Measurements from ENCODE around the gene TNIK. TPM values are rescaled to one million over a fixed set of nuclear protein-coding genes. Genes with fewer than 3 reads are reported as not detected.

The TNIK gene
- total RNA-seq, 1 experiment from 2014 or later = 8.7 TPM

GRCh38 chr3:171227828-171228227 lies 232.4 kb downstream of the TNIK start:
- DNase-seq (ENCODE audit: low read depth) = no peak

- no peak for DNase-seq (ENCODE audit: low read depth)
These were observed 232.8 kb downstream of the TNIK start for GRCh38 chr3:171227359-171227758.

GRCh38 chr3:171226794-171227193 lies 233.4 kb downstream of the TNIK start:
- no peak for DNase-seq (ENCODE audit: low read depth)

DNA sequence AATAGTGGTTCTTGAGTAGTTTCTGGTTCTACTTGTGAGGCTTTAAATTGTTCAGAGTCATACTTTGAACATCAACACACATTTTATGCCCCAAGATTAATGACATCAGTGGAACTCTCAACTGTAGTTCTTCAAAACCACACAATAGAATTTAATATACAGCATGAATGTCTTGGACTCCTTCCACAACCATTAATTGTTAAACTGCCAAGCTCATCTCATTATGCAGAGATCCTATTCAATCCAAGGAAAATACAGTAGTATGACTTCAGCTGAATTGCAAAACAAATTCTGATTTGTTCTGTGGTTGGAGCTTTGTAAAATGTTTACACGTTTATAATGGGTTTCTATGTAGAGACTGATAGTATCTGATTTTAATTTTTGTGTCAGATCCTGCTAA lies 234.5 kb downstream of the TNIK start:
- peak; percentile 39 for DNase-seq (ENCODE audit: low read depth)

- DNase-seq (ENCODE audit: low read depth) = no peak
These were observed 235.0 kb downstream of the TNIK start for GRCh38 chr3:171225165-171225564.

- no peak for DNase-seq (ENCODE audit: low read depth)
These were observed 236.8 kb downstream of the TNIK start for GRCh38 chr3:171223396-171223795.

- DNase-seq (ENCODE audit: low read depth) = no peak
These were observed 237.2 kb downstream of the TNIK start for GRCh38 chr3:171222995-171223394.

DNA sequence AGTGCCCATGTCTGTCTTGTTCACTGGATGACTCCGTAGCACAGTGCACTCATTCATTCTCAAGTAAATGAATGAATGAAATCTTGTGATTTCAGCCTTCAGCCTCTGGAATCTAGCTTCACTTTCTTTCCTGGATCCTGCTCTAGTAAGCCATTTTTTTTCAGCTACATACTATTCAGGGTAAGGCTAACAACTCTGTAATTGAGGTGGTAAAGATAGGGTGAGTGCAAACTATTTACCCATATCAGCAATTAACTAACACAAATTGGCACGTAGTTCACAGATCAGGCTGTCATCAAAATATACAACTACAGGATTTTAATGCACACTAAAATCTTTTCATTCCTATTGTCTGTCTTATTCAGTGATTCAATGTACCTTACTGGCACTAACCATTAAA lies 238.6 kb downstream of the TNIK start:
- DNase-seq (ENCODE audit: low read depth) = no peak

GRCh38 chr3:171221104-171221503 lies 239.1 kb downstream of the TNIK start:
- DNase-seq (ENCODE audit: low read depth) = no peak

GRCh38 chr3:171219258-171219657 lies 240.9 kb downstream of the TNIK start:
- DNase-seq (ENCODE audit: low read depth) = no peak

DNA sequence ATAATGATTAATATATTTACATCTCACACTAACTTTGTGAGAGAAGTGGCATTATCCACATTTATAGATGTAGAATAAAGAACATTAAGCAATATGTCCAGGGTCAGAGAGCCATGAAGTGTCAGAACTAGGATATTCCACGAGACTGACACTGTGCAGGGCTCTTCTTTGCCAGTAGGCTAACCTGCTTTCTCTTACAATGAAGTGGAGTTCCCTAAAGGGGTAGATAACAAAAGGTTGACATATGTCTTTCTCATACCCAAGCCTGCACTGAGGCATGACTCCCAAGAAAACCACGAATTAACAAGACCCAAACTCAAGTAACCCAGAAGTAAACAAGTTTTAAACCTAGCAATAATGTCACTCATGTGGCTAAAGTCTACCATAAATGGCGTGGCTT lies 242.1 kb downstream of the TNIK start:
- no peak for DNase-seq (ENCODE audit: low read depth)

DNA sequence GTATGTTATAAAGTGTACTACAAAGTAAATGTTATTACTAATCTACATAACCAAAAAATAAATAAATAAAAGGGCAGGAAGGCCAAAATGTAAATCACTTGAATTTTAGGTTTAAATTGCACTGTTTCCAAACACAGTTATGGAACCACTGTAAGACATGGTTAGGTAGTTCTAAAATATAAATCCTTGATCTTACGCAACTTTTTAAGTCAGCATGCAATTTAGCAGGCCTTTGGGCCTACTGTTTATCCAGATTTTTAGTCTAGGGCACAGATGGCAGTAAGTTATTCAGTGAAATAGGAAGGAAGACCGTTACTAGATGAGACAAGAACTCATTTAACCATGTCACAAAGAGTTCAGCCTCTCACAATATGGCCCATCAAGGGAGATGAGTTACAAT lies 246.3 kb downstream of the TNIK start:
- DNase-seq (ENCODE audit: low read depth) = no peak

GRCh38 chr3:171213178-171213577 lies 247.0 kb downstream of the TNIK start:
- no peak for DNase-seq (ENCODE audit: low read depth)

DNA sequence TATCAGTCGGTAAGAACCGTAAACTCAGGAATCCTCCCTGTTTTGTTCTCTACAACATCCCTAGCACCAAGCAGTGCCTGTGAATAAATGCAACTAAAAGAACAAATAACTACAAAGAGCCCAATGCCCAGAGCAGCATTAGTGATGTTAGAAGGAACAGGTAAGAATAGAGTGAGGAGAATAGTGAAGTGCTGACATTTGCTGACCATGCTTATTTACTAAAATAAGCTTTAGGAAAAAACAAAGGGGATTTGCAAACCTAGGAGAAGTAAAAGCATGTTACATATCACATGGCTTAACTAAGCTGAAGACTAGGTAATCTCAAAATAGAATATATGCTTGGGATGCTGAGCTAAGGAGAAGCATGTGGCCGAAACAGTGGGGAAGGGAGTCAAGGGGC lies 247.6 kb downstream of the TNIK start:
- no peak for DNase-seq (ENCODE audit: low read depth)

DNA sequence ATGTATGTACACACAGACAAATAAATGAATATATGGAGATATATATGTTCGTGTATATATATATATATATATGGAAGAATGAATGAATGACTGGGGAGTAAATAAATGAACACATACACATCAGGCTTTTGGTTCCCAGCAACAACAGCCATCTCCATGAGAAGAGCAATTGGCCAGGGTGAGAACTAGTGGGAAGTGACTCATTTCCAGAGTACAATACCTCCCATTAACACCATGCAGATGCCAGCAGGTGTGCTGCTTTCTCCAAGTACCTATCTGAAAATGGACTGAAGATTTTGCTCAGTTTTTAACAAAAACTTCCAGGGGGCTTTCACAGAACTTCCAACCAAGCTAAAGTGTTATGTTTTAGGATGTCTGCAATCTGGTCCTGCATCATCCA lies 253.9 kb downstream of the TNIK start:
- DNase-seq (ENCODE audit: low read depth) = no peak

DNA sequence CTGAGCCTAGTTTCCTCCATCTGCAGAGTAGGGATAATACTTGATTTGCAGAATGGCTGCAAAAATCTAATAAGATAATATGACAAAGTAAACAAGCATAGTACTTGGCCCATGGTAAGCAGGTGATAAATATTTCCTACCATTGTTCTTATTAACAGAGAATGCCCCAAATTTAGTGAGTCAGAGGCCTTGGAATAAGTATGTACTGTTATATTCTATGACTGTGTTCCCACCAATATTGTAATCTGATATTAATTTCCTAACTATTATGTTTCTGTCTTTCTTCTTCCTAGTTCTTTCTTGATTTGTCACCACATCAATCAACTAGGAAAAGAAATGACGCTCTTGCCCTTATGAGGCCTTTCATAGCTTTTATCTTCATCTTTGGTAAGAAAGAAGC lies 255.3 kb downstream of the TNIK start:
- no peak for DNase-seq (ENCODE audit: low read depth)

DNA sequence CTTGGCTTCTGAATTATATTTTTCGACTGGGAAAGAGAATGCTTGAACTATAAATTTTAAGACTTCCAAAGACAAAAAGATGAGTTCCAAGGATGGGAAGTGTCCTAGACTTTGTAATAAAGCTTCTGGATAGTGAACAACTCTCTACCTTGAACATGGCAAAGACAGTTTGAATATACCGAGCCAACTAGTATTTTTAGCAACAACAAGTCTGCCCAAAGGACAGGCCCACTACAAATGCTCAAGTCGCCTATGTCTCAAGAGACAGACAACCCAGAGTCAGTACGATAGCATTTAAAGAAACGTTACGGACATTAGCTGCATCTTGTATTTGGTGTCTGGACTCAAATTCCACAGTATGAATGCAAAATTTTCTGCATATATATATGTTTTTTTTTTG lies 258.4 kb downstream of the TNIK start:
- DNase-seq (ENCODE audit: low read depth) = no peak

DNA sequence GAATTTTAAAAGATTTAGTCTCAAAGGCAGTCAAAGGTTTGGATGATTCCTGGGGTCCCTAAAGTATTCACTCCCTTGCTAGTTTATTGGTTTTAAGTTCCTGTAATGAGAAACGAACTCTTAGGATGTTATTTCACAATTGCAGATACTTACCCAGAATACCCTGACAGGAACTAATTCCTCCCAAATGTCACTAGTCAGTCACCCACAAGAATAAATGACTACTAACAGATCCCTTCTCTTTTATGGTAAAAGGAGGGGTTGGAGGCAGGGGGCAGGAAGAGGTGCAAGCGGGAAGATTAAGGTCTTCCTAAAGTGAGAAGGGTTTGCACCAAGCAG lies 259.5 kb downstream of the TNIK start:
- no peak for DNase-seq (ENCODE audit: low read depth)

GRCh38 chr3:171200052-171200749 lies 260.0 kb downstream of the TNIK start:
- no peak for DNase-seq (ENCODE audit: low read depth)

DNA sequence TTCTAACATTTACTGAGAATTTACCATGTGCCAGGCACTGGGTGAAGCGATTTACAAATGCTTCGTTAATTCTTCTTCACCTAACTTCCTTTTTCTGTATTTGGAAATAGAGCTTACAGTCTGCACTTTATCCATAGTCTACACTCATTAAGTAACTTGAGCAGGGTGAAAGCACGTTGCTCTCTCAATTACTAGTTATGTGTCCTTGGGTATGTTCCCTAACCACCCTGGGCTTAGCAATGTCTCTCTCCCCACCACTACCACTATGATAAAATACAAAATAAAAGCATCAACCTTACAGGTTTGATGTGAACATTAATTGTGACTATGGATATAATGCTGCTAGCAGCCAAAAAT lies 260.8 kb downstream of the TNIK start:
- DNase-seq (ENCODE audit: low read depth) = no peak

- no peak for DNase-seq (ENCODE audit: low read depth)
These were observed 261.3 kb downstream of the TNIK start for GRCh38 chr3:171198781-171199472.

DNA sequence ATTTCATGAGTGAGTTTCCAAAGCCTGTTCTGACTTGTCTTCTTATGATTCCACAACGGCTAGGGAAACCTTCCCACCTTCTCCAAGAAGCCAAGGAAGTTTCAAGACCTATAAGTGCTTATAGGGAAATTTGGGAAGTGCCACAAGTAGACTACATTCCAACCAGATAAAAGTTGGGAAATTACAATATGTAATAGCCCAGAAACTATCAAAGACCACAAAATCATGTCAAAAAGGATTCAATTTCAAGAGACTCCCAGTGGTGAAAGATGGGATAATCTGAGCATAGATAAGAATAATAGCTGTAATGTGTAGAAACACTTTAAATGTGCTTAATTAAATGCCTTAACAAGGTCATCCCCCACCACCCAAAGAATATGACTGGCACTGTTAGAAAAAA lies 264.5 kb downstream of the TNIK start:
- DNase-seq (ENCODE audit: low read depth) = no peak

- DNase-seq (ENCODE audit: low read depth) = no peak
These were observed 265.2 kb downstream of the TNIK start for GRCh38 chr3:171194965-171195364.

GRCh38 chr3:171193693-171194092 lies 266.5 kb downstream of the TNIK start:
- no peak for DNase-seq (ENCODE audit: low read depth)

Data from Daoy (cell line).